HepG2 (cell line): ENCODE results near the gene PPP4R2. TPM values are rescaled to one million over a fixed set of nuclear protein-coding genes. Genes with fewer than 3 reads are reported as not detected.
A peak's percentile ranks its signal among the peaks of the same experiment; 100 is the strongest.

ENCODE experiments used
- BHLHE40 ChIP-seq: IDR thresholded peaks from 2 replicates; pipeline ENCODE4 v1.6.1; 2011; ENCODE audit warnings: low read length, improper control_type of control experiment
- CC2D1A ChIP-seq: sonication (generic); formaldehyde crosslinking; IDR thresholded peaks from 2 replicates; pipeline ENCODE4 v1.8.1; 2023; ENCODE audit warnings: mild to moderate bottlenecking, missing genetic modification reagents
- ELF1 ChIP-seq: sonication (generic); formaldehyde crosslinking; IDR thresholded peaks from 2 replicates; pipeline ENCODE4 v1.4.0; 2020; ENCODE audit warnings: missing genetic modification reagents
- MIER2 ChIP-seq: IDR thresholded peaks from 2 replicates; pipeline ENCODE4 v1.6.1; 2016; ENCODE audit warnings: missing biosample characterization, missing genetic modification reagents
- MZF1 ChIP-seq: sonication (generic); formaldehyde crosslinking; IDR thresholded peaks from 2 replicates; pipeline ENCODE4 v1.8.1; 2023; ENCODE audit warnings: mild to moderate bottlenecking, missing genetic modification reagents, borderline replicate concordance
- NR2C2 ChIP-seq: sonication (generic); formaldehyde crosslinking; IDR thresholded peaks from 2 replicates; pipeline ENCODE4 v1.4.0; 2020; ENCODE audit warnings: missing genetic modification reagents, mild to moderate bottlenecking, moderate library complexity, borderline replicate concordance
- REL ChIP-seq: sonication (generic); formaldehyde crosslinking; conservative IDR thresholded peaks from 2 replicates; pipeline ENCODE4 v1.8.0; 2022; ENCODE audit warnings: mild to moderate bottlenecking, missing genetic modification reagents, moderate library complexity
- TBL1XR1 ChIP-seq: fragments of 150-350 bp; IDR thresholded peaks from 2 replicates; pipeline ENCODE4 v1.6.1; 2014; ENCODE audit warnings: borderline replicate concordance, low read length; ENCODE audit not compliant: partially characterized antibody
- TMF1 ChIP-seq: sonication (generic); formaldehyde crosslinking; IDR thresholded peaks from 2 replicates; pipeline ENCODE4 v1.8.1; 2022; ENCODE audit warnings: low read depth, missing genetic modification reagents
- U2AF2 ChIP-seq: fragments of 200-400 bp; formaldehyde crosslinking; IDR thresholded peaks from 2 replicates; pipeline ENCODE4 v1.6.1; 2017; ENCODE audit warnings: low read depth, mild to moderate bottlenecking, low read length
- ZNF317 ChIP-seq: sonication (generic); formaldehyde crosslinking; IDR thresholded peaks from 2 replicates; pipeline ENCODE4 v1.5.0; 2020; ENCODE audit warnings: mild to moderate bottlenecking, missing genetic modification reagents
- ZNF326 ChIP-seq: sonication (generic); formaldehyde crosslinking; IDR thresholded peaks from 2 replicates; pipeline ENCODE4 v1.4.0; 2020; ENCODE audit warnings: missing genetic modification reagents, borderline replicate concordance
- ZNF674 ChIP-seq: sonication (generic); formaldehyde crosslinking; IDR thresholded peaks from 2 replicates; pipeline ENCODE4 v1.5.0; 2020; ENCODE audit warnings: low read depth, mild to moderate bottlenecking, missing genetic modification reagents
- ZNF790 ChIP-seq: sonication (generic); formaldehyde crosslinking; IDR thresholded peaks from 2 replicates; pipeline ENCODE4 v1.8.0; 2022; ENCODE audit warnings: missing genetic modification reagents, mild to moderate bottlenecking, borderline replicate concordance
- polyA plus RNA-seq, 8 experiments: library from polyadenylated mRNA; depleted of rRNA in 3 of 8; stranded (reverse) in 7 of 8; unstranded in 1 of 8; fragments of >200 nt; fragmentation: Illumina TruSeq in 4 of 8; extraction: Trizol in 4 of 8; gene quantifications; 2 replicates each; pipeline versions ENCODE4 v1.2.1 to v1.2.3, GENCODE V29; 2011 to 2016; ENCODE audit warnings: low read depth in 4 of 8, missing spikeins in 1 of 8, mixed read lengths in 1 of 8; ENCODE audit not compliant: insufficient read depth in 1 of 8
- total RNA-seq, 5 experiments: library from RNA; depleted of rRNA; stranded (reverse); fragments of >200 nt; fragmentation: Illumina TruSeq; extraction: Trizol; gene quantifications; 2 replicates each; pipeline ENCODE4 v1.2.3, GENCODE V29; 2016; ENCODE audit warnings: low read depth in 1 of 5
- TF ChIP-seq, protein P1 (sequence below): sonication (generic); formaldehyde crosslinking; IDR thresholded peaks from 2 replicates; pipeline ENCODE4; 2020; ENCODE audit warnings: missing genetic modification reagents, mild to moderate bottlenecking, borderline replicate concordance
- TF ChIP-seq, protein P2 (sequence below): sonication (generic); formaldehyde crosslinking; IDR thresholded peaks from 2 replicates; pipeline ENCODE4 v1.9.0; 2022; ENCODE audit warnings: missing genetic modification reagents, mild to moderate bottlenecking, borderline replicate concordance
- TF ChIP-seq, protein P3 (sequence below): IDR thresholded peaks from 2 replicates; pipeline ENCODE4 v1.6.1; 2018; ENCODE audit warnings: missing genetic modification reagents
- TF ChIP-seq, protein P4 (sequence below): sonication (generic); formaldehyde crosslinking; IDR thresholded peaks from 2 replicates; pipeline ENCODE4 v1.4.0; 2020; ENCODE audit warnings: mild to moderate bottlenecking, missing genetic modification reagents, borderline replicate concordance

PPP4R2 gene
- total and polyA plus RNA-seq, 2 of the 13 experiments (the other 11 are each of a cell fraction or from before 2014, with no cell fraction given): 22.3 to 161 TPM

DNA sequence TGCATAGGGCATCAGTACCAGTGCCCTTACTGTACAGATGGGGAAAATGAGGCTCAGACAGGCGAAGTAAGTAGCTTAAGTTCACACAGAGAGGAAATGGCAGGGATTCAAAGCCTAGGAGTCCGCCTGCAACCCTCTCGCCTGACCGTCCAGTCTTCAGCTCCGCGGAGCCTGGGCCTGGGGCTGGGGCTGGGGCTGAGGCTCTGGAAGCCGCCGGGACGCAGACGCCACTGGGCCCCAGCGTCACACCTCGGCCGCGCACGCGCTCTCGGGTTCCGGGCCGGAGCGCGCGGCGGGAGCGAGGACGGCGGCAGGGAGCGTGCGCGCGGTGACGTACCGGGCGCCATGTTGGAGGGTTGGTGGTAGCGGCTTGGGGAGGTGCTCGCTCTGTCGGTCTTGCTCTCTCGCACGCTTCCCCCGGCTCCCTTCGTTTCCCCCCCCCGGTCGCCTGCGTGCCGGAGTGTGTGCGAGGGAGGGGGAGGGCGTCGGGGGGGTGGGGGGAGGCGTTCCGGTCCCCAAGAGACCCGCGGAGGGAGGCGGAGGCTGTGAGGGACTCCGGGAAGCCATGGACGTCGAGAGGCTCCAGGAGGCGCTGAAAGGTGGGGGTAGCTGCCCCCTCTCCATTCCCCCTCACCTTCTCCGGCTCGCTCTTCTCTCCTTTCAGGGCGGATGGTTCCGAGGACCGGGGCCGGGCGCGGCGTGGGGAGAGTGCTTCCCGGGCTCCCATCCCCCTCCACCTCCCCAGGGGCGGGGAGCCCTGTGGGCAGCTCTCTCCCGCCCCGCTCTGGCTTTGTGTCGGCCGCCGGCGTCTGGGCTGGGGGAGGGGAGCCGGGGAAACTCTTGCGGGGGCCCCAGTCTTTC, at the start of gene PPP4R2 (continued):
- TF ChIP-seq, protein P1, sequence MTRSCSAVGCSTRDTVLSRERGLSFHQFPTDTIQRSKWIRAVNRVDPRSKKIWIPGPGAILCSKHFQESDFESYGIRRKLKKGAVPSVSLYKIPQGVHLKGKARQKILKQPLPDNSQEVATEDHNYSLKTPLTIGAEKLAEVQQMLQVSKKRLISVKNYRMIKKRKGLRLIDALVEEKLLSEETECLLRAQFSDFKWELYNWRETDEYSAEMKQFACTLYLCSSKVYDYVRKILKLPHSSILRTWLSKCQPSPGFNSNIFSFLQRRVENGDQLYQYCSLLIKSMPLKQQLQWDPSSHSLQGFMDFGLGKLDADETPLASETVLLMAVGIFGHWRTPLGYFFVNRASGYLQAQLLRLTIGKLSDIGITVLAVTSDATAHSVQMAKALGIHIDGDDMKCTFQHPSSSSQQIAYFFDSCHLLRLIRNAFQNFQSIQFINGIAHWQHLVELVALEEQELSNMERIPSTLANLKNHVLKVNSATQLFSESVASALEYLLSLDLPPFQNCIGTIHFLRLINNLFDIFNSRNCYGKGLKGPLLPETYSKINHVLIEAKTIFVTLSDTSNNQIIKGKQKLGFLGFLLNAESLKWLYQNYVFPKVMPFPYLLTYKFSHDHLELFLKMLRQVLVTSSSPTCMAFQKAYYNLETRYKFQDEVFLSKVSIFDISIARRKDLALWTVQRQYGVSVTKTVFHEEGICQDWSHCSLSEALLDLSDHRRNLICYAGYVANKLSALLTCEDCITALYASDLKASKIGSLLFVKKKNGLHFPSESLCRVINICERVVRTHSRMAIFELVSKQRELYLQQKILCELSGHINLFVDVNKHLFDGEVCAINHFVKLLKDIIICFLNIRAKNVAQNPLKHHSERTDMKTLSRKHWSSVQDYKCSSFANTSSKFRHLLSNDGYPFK (CRISPR knock-in tag): peak; percentile 37; the same call in 1 of the 2 replicates
- no peak for TF ChIP-seq TMF1
- no peak for TF ChIP-seq ELF1 (CRISPR knock-in tag)
- TF ChIP-seq ZNF790 (CRISPR knock-in tag): no peak; the same call in 1 of the 2 replicates
- no peak for TF ChIP-seq U2AF2
- no peak for TF ChIP-seq REL (CRISPR knock-in tag)
- TF ChIP-seq MIER2: no peak
- no peak for TF ChIP-seq TBL1XR1
- TF ChIP-seq, protein P2, sequence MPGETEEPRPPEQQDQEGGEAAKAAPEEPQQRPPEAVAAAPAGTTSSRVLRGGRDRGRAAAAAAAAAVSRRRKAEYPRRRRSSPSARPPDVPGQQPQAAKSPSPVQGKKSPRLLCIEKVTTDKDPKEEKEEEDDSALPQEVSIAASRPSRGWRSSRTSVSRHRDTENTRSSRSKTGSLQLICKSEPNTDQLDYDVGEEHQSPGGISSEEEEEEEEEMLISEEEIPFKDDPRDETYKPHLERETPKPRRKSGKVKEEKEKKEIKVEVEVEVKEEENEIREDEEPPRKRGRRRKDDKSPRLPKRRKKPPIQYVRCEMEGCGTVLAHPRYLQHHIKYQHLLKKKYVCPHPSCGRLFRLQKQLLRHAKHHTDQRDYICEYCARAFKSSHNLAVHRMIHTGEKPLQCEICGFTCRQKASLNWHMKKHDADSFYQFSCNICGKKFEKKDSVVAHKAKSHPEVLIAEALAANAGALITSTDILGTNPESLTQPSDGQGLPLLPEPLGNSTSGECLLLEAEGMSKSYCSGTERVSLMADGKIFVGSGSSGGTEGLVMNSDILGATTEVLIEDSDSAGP (CRISPR knock-in tag): peak; percentile 67; the same call in 1 of the 2 replicates
- no peak for TF ChIP-seq ZNF326 (CRISPR knock-in tag)
- TF ChIP-seq CC2D1A (CRISPR knock-in tag): no peak
- no peak for TF ChIP-seq ZNF317 (CRISPR knock-in tag)
- TF ChIP-seq BHLHE40: peak; percentile 48; the same call in 1 of the 2 replicates
- TF ChIP-seq, protein P3, sequence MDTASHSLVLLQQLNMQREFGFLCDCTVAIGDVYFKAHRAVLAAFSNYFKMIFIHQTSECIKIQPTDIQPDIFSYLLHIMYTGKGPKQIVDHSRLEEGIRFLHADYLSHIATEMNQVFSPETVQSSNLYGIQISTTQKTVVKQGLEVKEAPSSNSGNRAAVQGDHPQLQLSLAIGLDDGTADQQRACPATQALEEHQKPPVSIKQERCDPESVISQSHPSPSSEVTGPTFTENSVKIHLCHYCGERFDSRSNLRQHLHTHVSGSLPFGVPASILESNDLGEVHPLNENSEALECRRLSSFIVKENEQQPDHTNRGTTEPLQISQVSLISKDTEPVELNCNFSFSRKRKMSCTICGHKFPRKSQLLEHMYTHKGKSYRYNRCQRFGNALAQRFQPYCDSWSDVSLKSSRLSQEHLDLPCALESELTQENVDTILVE (CRISPR knock-in tag): no peak
- TF ChIP-seq, protein P4, sequence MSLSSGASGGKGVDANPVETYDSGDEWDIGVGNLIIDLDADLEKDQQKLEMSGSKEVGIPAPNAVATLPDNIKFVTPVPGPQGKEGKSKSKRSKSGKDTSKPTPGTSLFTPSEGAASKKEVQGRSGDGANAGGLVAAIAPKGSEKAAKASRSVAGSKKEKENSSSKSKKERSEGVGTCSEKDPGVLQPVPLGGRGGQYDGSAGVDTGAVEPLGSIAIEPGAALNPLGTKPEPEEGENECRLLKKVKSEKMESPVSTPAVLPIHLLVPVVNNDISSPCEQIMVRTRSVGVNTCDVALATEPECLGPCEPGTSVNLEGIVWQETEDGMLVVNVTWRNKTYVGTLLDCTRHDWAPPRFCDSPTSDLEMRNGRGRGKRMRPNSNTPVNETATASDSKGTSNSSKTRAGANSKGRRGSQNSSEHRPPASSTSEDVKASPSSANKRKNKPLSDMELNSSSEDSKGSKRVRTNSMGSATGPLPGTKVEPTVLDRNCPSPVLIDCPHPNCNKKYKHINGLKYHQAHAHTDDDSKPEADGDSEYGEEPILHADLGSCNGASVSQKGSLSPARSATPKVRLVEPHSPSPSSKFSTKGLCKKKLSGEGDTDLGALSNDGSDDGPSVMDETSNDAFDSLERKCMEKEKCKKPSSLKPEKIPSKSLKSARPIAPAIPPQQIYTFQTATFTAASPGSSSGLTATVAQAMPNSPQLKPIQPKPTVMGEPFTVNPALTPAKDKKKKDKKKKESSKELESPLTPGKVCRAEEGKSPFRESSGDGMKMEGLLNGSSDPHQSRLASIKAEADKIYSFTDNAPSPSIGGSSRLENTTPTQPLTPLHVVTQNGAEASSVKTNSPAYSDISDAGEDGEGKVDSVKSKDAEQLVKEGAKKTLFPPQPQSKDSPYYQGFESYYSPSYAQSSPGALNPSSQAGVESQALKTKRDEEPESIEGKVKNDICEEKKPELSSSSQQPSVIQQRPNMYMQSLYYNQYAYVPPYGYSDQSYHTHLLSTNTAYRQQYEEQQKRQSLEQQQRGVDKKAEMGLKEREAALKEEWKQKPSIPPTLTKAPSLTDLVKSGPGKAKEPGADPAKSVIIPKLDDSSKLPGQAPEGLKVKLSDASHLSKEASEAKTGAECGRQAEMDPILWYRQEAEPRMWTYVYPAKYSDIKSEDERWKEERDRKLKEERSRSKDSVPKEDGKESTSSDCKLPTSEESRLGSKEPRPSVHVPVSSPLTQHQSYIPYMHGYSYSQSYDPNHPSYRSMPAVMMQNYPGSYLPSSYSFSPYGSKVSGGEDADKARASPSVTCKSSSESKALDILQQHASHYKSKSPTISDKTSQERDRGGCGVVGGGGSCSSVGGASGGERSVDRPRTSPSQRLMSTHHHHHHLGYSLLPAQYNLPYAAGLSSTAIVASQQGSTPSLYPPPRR: no peak
- no peak for TF ChIP-seq ZNF674 (CRISPR knock-in tag)
- TF ChIP-seq NR2C2 (CRISPR knock-in tag): no peak
- TF ChIP-seq MZF1 (CRISPR knock-in tag): no peak
